GM19240 (cell line): Measurements from ENCODE around the gene DCUN1D4.

Experiments
- DNase-seq: peaks from one replicate; pipeline ENCODE4 v3.0.0; 2011; ENCODE audit warnings: low spot score; ENCODE audit not compliant: insufficient read length

DCUN1D4 gene

GRCh38 chr4:51963841-51964517, 121.0 kb downstream of the DCUN1D4 start:
- no peak for DNase-seq

DNA sequence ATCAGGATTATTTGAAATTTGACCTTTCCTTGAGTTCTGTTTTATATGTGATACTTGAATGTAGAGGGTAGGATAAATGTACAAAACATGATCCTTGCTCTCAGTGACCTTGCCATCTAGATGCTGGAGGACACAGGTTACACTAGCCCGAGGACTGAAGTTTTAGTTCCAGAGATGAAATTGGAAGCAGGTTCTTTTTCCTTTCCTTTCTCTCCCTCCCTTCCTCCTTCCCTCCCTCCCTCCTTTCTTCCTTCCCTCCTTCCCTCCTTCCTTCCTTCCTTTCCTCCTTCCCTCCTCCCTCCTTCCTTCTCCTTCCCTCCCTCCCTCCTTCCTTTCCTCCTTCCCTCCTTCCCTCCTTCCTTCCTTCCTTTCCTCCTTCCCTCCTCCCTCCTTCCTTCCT, 122.9 kb downstream of the DCUN1D4 start:
- no peak for DNase-seq
